ENCODE results near the gene RAP1A. TPM values are rescaled to one million over a fixed set of nuclear protein-coding genes. Genes with fewer than 3 reads are reported as not detected.
"Not testable (repeated sequence)": the region's sequence is repeated elsewhere in the genome, so short reads cannot be mapped to it uniquely, and the experiment has no call there.

RAP1A gene
- total RNA-seq, 1 donor from 2014 or later = 43.0 TPM

DNA sequence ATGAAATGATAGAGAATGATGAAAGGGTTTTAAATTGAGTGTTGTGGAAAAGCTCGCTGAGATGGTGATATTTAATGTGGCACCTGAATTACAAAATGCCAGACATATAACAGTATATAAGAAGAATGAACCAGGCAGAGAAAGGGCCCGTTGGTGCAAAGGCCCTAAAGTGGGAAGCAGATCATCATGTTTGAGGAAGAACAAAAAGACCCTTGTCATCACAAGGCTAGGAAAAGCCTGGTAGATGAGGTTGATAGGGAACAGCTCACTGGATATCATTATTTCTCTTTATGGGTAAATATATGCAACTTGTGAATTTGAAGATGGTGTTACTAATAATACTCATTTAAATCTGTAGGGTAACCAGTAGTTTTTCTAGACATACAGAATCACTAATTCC is 11.0 kb downstream of the RAP1A start:
- no peak for DNase-seq

DNA sequence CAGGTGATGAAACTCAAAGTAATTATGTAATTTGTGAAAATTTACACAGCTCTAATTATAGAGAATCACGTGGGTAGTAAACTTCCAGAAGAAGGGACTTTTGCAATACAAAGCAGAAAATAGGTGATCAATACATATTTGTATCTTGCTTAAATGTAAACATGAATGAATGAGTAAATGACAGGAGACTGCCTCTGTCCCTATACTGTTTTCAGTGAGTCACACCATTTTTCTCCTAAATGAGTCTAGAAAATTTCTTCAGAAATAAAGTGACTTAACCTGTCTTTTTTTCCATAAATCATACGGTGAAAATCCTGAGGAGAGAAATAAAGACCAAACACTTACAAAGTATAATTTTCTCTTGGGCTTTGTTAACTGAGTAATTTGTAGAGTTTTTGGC is 11.9 kb downstream of the RAP1A start:
- no peak for DNase-seq

DNA sequence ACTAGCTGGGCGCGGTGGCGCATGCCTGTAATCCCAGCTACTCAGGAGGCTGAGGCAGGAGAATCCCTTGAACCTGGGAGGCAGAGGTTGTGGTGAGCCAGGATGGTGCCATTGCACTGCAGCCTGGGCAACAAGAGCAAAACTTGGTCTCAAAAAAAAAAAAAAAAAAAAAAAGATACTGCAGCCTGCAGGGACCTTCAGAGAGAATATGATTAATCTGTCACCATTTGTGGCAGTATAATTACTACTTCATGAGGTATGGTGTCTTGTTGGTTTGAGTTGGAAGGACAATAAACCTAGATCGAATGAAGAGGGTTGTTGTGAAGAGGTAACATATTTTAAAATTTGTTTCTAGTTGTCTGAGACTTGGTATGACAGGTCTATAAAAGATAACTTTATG is 13.2 kb downstream of the RAP1A start:
- not testable (repeated sequence) for DNase-seq

DNA sequence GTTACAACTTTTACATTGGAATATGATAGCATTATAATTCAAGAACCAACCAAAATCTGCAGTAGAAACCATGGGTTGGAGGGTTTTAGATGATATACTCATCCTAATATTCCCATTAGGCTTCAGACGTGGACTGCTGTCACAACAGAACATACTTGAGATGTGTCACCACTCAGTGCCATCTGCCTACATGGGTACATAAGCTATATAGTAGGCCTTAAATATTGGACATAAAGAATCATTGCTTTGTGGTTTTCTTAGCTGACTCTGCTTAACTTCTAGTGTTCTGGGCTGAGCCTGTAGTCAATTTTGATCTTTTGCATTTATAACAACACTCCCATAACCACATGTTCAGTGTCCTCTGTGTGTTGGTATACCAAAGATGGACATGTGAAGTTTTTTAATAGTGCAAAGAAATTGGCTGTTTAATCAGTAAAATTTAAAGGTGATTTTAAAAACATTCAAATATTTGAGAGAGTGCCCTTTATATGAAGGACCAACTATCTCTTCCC is 14.2 kb downstream of the RAP1A start:
- no peak for DNase-seq

DNA sequence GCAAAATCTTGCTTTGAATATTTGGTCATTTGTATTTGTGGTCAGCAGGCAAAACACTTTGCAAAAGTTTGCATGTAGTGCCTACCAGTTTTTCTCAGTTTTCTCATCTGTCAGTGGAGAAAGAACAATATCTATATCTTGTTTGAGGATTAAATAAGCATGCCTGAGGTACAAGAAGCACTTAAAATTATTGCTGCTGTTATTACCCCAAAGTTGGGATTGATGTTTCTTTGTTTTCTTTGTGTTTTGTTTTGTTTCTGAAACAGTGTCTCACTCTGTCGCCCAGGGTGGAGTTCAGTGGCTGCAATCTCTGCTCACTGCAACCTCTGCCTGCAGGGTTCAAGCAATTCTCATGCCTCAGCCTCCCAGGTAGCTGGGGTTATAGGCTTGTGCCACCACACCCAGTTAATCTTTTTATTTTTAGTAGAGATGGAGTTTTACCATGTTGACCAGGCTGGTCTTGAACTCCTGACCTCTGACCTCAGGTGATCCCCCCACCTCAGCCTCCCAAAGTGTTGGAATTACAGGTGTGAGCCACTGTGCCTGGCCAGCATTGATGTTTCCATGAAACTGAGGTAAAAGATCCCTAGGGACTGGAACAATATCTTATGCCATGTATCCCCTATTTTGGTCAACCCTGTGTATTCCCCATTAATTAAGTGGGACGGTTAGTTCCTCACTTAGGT is 15.9 kb downstream of the RAP1A start:
- DNase-seq = no peak

DNA sequence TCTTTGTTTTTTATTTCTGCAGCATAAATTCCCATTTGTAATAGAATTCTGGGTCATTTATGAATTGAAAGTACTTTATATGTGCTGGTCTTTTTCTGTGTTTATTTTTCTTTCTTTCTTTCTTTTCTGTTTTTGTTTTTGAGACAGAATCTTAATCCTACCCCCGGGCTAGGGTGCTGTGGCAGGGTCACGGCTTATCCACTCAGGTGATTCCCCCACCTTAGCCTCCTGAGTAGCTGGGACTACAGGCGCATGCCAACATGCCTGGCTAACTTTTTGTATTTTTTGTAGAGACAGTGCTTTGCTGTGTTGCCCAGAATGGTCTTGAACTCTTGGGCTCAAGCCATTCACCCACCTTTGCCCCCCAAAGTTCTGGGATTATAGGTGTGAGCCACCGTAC is 18.7 kb downstream of the RAP1A start:
- DNase-seq = no peak

DNA sequence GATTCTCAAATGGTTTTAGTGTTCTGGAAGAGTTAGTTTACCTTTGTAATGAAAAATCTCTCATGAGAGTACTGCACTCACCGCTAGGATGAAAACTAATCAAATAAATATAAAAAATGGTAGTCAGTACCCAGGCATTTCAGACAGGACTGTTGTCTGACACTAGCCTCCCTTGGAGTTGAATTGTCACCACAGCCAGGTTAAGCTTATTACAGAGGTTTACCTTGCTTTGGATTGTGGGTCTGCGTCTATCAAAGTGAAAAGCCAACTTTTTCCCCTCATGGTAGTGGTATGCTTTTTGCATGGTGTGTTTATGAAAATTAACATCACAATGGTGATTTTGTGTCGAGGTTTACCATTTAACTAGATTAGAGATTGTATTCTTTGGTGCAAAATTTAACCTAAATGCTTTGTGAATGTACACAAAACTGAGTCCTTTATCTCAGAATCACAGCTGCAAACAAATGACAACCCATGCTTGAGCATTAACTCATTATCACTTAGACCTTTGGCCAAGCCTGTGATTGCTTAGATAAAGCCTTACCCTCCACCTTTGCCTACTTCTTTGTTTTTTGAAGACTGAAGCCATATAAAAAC is 20.1 kb downstream of the RAP1A start:
- DNase-seq = no peak

DNA sequence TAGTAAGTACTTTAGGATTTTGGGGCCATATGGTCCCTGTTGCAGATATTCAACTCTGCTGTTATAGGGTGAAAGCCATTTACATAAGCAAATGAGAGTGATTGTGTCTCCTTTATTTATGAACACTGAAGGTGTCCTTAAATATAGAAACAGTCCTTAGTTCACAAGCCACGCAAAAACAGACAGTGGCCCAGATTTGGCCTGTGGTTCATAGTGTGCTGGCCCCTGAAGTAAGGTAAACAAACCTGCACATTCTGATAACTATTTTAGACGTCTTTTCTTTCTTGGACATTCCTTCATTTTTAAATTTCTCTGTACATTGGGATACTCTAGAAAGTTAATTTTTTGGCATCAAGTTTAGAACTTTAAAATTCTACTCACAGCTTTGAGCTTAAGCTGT is 23.5 kb downstream of the RAP1A start:
- DNase-seq = no peak

DNA sequence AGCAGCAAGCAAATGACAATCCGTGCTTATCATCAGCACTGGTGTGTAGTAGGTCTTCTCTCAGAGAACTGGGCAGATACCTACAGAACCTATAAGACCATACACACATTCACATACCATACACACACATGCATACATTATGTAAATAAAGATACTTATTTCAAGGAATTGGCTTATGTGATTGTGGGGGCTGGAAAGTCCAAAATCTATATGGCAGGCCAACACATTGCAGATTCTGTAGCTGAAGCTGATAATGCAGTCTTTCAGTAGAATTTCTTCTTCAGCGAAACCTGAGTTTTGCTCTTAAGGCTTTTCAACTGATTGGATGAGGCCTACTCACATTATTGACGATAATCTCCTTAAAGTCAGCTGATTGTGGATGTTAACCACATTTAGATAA is 24.1 kb downstream of the RAP1A start:
- DNase-seq = no peak

DNA sequence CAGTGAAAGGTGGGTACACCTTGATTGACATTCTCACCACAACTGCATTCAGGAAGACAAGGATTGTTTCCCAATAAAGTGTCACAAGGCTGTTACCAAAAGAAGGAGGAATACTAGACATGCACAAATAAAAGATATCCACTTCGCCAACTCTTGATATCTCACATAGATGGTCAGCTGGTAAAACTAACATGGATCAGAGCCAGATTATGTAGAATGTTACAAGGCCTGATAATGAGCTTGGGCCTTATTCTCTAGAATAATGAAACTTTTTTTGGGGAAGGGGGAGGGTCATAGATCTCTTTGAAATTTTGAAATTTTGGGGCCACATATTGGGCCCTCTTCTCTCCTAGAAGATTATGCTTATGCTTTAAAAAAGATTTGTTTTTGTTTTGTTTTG is 24.9 kb downstream of the RAP1A start:
- no peak for DNase-seq

DNA sequence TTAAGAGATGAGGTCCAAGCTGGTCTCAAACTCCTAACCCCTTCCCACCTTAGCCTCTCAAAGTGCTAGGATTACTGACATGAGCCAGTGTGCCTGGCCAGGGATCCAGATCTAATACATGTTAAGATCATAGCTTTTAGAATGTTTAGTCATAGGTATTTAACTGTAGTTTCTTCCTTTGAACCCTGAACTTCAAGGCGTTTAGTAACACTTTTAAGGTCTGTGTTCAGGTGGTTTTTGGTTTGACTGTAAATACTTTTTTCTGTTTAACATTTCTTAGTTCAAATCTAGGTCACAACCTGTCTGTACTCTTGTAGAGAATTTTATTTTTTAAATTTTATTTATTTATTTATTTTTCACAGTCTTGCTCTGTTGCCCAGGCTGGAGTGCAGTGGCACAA is 28.1 kb downstream of the RAP1A start:
- DNase-seq = no peak

DNA sequence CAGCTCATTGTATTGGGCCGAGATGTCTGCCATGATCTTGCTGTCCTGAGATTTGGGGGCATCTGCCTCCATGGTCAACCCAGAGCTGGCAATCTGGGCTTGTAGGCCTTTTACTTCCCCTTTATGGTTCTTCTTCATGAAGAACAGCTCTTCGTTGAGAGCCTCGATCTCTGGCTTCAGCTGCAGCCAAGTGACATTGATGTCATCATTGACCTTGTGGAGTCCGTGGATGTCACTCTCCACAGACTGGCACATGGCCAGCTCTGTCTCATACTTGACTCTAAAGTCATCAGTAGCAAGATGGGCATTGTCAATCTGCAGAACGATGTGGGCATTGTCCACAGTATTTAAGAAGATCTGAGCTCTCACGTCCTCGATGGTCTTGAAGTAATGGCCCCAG is 29.2 kb downstream of the RAP1A start:
- DNase-seq = no peak

DNA sequence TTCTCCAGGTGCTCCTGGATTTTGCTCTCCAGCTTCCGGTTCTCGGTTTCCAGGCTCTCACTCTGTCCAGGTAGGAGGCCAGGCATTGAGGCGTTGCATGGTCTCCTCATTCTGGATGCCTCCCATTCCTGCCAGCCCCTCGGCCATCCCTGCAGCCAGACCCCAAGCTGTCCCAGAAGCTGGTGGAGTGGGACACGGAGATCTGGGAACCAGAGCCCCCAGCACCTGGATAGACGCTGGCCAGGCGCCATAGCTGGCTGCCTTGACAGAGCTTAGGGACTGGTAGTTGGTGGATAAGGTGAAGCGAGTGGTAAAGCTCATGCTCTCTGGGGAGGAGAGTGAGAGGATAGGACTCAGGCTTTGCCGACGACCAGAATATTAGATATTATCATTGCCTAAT is 29.6 kb downstream of the RAP1A start:
- no peak for DNase-seq

DNA sequence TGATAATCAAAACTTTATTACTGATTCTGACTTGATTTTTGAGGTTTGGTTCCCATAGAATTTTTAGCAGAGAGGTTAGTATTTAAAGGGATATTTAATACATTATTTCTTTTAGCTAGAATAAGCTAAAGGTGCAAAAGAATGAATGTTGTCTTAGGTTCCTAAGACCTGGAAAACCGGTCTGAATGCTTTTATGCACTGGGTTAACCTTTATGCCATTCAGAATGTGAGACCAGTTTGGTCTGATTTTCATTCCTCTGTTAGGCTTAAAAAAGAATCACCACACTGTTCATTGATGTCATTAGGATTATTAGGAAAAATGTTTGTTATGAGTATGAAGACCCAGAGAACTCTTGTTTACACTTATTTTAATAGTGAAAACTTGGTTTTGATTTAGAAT is 30.1 kb downstream of the RAP1A start:
- DNase-seq = peak; percentile 52

DNA sequence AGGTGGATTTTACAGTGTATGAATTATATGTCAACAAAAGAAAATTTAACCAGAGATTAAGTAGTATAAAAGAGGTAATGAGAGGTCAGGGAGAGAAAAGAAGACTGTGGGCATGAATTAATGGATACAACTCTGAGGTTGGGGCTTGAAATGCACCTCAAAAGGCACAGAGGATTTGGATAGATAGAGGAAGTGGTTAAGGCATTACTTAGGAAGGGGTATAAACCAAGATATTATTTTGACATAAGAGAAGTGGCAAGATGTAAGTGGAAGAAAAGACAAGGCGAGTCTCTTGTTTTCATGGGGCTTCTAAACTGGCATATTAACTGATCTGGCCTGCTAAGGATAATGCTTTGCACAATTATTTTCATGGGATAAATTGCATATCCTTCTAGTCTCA is 34.1 kb downstream of the RAP1A start:
- DNase-seq = no peak

DNA sequence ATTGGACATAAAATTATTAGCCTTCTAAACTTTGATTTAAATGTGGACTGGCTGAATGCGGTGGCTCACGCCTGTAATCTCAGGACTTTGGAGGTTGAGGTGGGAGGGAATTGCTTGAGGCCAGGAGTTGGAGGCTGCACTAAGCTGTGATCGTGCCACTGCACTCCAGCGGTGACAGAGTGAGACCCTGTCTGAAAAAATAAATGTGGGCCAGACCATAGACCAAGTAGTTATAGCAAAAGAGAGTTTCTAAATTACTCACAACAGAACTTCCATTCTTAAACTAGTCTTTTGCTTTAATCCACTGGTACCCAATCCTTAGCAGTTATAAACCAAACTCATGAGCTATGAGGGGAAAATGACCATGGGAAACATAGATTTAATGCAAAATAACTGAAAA is 35.2 kb downstream of the RAP1A start:
- no peak for DNase-seq

DNA sequence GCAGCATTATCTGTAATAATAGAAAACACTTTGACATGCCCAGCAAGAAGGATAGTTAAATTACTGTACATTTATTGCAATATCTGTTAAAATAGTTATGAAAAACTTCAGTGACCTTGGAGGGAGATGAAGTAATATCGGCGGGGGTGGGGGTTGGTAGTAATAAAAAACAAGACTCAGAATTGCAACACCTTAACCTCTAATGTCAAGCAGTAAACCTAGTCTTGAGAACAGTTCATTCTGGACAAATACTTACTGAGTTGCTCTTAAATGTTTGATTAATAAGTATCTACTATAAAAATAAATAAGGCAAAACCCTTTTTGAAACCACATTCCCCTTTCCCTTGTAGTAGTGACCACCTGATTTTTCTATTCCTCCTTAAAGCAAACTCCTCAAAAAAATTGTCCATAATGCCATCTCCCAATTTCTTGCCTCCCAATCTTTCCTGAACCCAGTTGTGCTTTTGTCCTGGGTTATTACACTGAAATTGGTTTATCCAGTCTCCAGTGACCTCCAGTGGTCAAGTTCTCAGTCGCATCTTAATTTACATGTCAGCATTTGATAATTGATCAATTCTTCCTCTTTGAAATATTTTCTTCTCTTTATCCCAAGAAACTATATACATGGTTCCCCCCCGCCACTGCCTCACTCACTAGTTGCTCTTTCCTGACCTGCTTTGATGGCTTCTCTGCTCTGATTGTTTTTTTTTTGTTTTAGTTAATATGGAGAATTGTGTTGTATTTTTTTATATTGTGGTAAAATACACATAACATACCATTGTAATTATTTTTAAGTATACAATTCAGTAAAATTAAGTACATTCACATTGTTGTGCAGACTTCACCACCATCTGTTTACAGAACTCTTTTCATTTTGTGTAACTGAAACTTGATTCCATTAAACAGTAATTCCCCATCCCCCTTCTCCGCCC is 36.8 kb downstream of the RAP1A start:
- DNase-seq = peak; percentile 62

DNA sequence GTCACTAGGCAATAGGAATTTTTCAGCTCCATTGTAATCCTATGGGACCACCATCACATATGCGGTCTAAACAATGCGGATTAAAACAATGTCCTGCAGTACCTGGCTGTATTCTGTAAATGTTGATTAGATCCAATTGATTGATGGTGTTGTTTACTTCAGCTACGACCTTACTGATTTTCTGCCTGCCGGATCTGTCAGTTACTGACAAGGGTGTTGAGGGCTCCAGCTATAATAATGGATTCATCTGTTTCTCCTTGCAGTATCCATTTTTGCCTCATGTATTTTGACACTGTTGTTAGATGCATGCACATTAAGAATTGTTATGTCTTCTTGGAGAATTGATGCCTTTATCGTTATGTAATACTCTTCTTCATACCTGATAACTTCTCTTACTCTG is 39.0 kb downstream of the RAP1A start:
- DNase-seq = no peak

DNA sequence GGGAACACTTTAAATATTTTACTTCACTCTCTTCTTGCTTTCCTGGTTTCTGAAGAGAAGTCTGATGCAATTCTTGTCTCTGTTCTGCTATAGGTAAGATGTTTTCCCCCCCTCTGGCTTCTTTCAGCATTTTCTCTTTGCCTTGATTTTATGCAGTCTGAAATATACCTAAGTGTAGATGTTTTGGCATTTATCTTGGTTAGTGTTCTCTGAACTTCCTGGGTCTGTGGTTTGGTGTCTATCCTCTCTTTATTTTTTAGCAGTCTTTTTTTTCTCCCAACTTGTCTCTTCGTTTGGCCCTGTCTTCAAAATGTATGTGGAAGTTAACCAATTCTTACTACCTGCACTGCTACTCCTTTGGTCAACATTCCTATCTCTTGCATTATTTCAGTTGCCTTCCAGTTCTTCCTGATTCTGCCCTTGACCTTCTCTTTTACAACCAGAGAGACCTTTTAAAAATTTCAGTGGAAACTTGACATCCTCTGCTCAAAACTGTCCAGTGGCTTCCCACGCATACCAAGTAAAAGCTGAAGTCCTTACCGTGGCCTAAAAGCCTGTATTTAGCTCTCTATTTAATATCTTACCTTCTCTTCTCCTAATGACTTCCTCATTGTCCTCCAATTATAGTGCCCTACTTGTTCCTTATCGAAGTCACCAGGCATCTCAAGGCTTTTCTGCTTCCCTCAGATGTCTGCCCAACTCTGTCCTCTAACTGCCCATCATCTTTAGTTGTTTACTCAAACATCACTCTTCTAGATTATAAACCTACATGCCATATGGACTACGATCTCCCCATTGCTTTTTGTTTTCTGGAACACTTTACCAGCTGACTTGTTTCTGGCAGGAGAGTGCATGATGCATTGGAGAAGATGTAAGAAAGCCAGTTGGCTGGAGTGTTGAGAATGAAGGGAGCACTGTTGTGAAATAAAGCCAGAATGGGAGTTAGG is 40.9 kb downstream of the RAP1A start:
- no peak for DNase-seq

DNA sequence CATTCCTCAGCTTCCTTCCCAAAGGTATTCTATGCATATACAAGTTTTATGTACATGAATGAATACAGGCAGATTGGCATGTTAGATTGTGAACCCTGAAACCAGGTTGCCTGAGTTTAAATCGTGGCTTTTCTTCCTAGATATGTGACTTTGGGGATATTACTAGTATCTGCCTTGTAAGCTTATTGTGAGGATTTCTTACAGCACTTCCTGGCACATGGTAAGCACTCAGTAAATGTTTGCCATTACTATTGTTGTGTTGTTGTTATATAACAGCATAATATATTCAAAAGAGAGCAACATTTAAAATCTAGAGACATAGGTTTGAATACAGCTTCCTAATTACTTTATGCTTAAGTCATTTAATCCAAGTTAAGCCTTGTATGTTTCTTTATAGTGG is 45.1 kb downstream of the RAP1A start:
- no peak for DNase-seq

DNA sequence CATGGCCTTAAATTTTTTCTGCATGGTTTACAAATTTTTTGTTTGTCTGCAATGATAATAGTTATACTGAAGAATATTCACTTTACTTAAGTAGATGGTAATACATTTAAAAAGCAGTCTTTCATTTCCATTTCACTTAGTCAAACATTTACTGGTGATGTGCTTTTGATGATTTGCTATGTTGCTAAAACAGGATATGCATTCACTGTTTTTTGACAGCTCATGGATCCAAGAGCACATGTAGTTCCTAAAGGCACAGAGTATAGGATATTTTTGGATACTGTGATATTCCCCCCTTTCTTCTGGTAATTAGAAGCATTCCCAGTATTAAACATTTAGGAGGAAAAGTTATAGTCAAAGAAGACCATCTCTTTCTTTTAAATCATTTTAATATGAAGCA is 45.9 kb downstream of the RAP1A start:
- DNase-seq = no peak

DNA sequence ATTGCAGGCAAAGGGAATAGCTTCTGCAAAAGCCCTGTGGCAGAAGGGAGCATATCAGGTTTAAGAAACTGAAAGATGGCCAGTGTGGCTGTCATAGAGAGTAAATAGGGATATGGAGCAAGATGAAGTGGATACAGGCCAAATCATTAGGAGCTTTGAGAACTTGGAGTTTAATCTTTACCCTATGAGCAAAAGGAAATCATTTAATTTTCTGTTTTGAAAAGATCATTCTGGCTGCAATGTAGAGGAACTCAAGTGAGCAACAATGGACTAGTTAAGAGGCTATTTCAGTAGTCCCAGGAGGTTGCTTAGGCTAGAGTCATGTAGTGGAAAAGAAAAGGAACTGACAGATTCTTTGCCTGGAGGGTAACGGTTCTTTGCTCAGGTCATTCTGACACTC is 47.2 kb downstream of the RAP1A start:
- no peak for DNase-seq
